ENCODE results near the gene OVOL1. TPM values are rescaled to one million over a fixed set of nuclear protein-coding genes. Genes with fewer than 3 reads are reported as not detected.

Gene OVOL1
- total RNA-seq, 2 experiments from 2014 or later = 0.20 to 0.52 TPM

DNA sequence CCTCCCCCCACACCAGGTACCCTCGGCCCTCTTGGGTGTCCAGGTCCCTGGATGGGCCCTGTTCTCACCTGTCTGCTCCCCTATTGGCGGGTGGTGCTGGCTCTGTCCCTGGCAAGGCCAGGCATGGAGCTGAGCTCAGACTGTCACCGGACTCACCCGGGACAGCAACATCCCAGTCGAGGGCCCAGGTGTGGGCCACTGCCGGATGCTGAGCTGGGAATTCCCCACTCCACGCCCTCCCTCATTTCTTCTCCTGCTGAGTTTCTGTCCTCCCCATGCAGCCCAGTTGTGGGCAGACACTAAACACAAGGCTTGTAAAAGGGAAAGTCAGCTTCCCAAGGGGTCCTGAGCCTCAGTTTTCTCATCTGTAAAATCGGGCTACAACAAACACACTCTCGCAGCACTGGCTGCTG lies 4.0 kb upstream of the OVOL1 start:
- DNase-seq (no peak), ATAC-seq (ENCODE audit: poor library complexity) (no peak)
- Mint-ChIP-seq H3K27ac (no peak overlapping the region), H3K9me3 (no peaks in the 10 kb centered on the region), H3K4me3 (peak overlapping the region; percentile 83), H3K36me3 (ENCODE audit: low read depth) (peaks cover 8% of the 10 kb centered on the region), H3K4me1 (ENCODE audit: low read depth) (peaks cover 18% of the 10 kb centered on the region), H3K27me3 (peaks cover 27% of the 10 kb centered on the region)
- Histone ChIP-seq H3K9me3 (ENCODE audit: control insufficient read depth in 1 of 2, insufficient read depth in 1 of 2, low read length in 2 of 2) (peaks cover 0 to 3% of the 10 kb centered on the region in 2 experiments), H3K27me3 (ENCODE audit: control insufficient read depth in 1 of 2, insufficient read depth in 2 of 2, low read length in 2 of 2) (peaks cover 14 to 17% of the 10 kb centered on the region in 2 experiments), H3K4me1 (ENCODE audit: insufficient read depth, low read length) (peaks cover 61% of the 10 kb centered on the region), H3K27ac (ENCODE audit: low read depth in 1 of 2, low read length in 2 of 2) (no peak overlapping the region), H3K36me3 (ENCODE audit: insufficient read depth, low read length) (peaks cover 14% of the 10 kb centered on the region), H3K4me3 (ENCODE audit: low read length) (no peak overlapping the region)
- ChIA-PET POLR2A (no interaction called here), CTCF (interaction anchor here (0.7 to 1.4 kb wide), 3 partner anchors 13 to 102 kb away, joined by 3 to 4 read pairs (median 3); no protein-coding TSS in a partner anchor)
- TF ChIP-seq, protein P1, sequence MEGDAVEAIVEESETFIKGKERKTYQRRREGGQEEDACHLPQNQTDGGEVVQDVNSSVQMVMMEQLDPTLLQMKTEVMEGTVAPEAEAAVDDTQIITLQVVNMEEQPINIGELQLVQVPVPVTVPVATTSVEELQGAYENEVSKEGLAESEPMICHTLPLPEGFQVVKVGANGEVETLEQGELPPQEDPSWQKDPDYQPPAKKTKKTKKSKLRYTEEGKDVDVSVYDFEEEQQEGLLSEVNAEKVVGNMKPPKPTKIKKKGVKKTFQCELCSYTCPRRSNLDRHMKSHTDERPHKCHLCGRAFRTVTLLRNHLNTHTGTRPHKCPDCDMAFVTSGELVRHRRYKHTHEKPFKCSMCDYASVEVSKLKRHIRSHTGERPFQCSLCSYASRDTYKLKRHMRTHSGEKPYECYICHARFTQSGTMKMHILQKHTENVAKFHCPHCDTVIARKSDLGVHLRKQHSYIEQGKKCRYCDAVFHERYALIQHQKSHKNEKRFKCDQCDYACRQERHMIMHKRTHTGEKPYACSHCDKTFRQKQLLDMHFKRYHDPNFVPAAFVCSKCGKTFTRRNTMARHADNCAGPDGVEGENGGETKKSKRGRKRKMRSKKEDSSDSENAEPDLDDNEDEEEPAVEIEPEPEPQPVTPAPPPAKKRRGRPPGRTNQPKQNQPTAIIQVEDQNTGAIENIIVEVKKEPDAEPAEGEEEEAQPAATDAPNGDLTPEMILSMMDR (IDR thresholded peaks at IDR 0.05) = no peak
- intact Hi-C loops (cut with DNase I, micrococcal nuclease) = no loop called here

DNA sequence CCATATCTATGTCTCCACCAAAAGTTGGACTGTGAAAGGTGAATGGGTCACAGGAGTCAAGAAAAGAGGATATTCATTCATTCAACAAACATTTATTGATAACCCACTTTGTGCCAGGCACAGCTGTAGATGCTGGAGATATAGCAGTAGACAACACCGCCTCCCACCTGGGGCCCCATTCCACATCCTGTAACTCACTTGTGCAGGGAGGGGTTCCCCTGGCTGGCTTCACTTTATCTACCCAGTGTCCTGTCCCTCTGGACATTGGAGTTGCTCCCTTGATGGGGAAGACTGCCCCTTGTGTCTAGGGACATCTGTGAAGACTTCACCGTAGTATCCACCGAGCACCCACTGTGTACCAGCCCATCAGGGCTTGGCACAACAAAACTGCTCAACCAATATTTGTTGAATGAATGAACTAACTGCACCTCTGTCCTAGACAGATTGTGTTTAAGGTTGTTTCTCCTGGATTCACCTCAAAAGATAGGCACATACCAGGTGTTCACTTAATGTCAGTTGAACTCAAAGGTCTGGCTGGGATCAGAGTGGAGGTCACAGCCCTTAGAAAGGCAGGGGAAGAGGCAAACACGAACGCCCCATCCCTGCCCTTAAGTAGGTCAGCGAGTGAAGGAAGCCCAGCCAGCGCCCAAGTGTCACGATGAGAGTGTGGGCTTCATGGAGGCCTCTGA lies 1.4 kb upstream of the OVOL1 start:
- Histone ChIP-seq H3K9me3 (ENCODE audit: control insufficient read depth in 1 of 2, insufficient read depth in 1 of 2, low read length in 2 of 2) (peaks cover 0 to 9% of the 10 kb centered on the region in 2 experiments), H3K4me3 (ENCODE audit: low read length) (no peak overlapping the region), H3K27me3 (ENCODE audit: control insufficient read depth in 1 of 2, insufficient read depth in 2 of 2, low read length in 2 of 2) (peaks cover 37 to 41% of the 10 kb centered on the region in 2 experiments), H3K27ac (ENCODE audit: low read depth in 1 of 2, low read length in 2 of 2) (no peak overlapping the region), H3K4me1 (ENCODE audit: insufficient read depth, low read length) (peaks cover 45% of the 10 kb centered on the region), H3K36me3 (ENCODE audit: insufficient read depth, low read length) (no peaks in the 10 kb centered on the region)
- intact Hi-C loops (cut with DNase I, micrococcal nuclease) = no loop called here
- Mint-ChIP-seq H3K4me3 (peak overlapping the region; percentile 58), H3K27ac (no peak overlapping the region), H3K27me3 (peaks cover 51% of the 10 kb centered on the region), H3K9me3 (no peaks in the 10 kb centered on the region), H3K36me3 (ENCODE audit: low read depth) (no peaks in the 10 kb centered on the region), H3K4me1 (ENCODE audit: low read depth) (peaks cover 24% of the 10 kb centered on the region)
- ChIA-PET POLR2A (interaction anchor here (0.7 kb wide), 1 partner anchor 65 kb away, joined by 3 read pairs; the partner anchor contains the start of gene RNASEH2C), CTCF (interaction anchor here (1.2 kb wide), 1 partner anchor 32 kb away, joined by 4 read pairs; no protein-coding TSS in a partner anchor)
- DNase-seq = peak in 1 of 14 experiments; percentile 20
- ATAC-seq (ENCODE audit: poor library complexity) = no peak
- TF ChIP-seq, protein P1 (IDR thresholded peaks at IDR 0.05) = no peak

DNA sequence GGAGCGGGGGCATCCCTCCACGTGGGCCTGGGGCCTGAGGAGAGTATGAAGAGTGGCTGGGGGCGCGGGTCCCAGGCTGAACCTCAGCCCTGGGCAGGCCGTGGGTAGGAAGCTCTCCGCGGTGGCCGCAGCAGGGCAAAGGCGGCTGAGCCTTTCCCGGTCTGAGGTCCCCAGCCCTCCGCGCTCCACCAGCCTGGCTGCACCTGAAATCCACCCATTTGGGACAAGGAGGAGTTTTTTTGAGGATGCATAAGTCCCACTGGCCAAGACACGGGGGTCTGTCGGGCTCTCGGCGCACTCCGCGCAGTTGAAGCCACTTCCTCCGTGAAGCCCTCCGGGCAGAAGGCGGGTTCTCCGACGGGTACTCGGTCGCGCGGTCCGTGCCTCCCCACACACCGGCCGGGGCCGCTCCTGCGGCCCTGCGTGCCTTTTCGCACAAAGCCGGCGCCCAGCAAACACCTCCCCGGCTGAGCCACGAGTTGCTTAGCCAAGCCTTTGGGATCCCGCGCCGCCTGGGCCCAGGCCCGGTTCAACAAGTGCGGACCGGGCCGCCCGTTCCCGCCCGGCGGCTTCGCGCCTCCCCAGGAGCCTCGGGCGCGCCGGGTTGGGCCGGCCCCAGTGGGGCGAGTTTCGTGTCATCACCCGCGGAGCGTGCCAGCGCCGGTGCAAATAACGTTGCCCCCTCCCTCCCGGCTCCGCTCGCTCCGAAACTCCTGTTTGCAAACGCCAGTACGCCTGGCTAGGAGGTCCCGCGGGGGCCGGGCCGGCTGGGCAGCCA lies 666 bp upstream of the OVOL1 start:
- ATAC-seq (ENCODE audit: poor library complexity) = peak; percentile 22
- H3K27me3 ChIP-seq (ENCODE audit: control insufficient read depth in 1 of 2, insufficient read depth in 2 of 2, low read length in 2 of 2) = peaks cover 42 to 47% of the 10 kb centered on the region in 2 experiments

More for the DNA sequence above, 666 bp upstream of the OVOL1 start:
- intact Hi-C loops (cut with DNase I, micrococcal nuclease) = no loop called here
- ChIA-PET CTCF (no interaction called here), POLR2A (no interaction called here)
- TF ChIP-seq, protein P1 (IDR thresholded peaks at IDR 0.05) = no peak
- H3K36me3 ChIP-seq (ENCODE audit: insufficient read depth, low read length) = no peaks in the 10 kb centered on the region
- peaks cover 24% of the 10 kb centered on the region for H3K4me1 Mint-ChIP-seq (ENCODE audit: low read depth)
- H3K27ac Mint-ChIP-seq = no peak overlapping the region
- no peaks in the 10 kb centered on the region for H3K9me3 Mint-ChIP-seq
- peaks cover 58% of the 10 kb centered on the region for H3K27me3 Mint-ChIP-seq
- peaks cover 47% of the 10 kb centered on the region for H3K4me1 ChIP-seq (ENCODE audit: insufficient read depth, low read length)
- peaks cover 0 to 14% of the 10 kb centered on the region in 2 experiments for H3K9me3 ChIP-seq (ENCODE audit: control insufficient read depth in 1 of 2, insufficient read depth in 1 of 2, low read length in 2 of 2)
- no peak overlapping the region for H3K27ac ChIP-seq (ENCODE audit: low read depth in 1 of 2, low read length in 2 of 2)
- no peak overlapping the region for H3K4me3 ChIP-seq (ENCODE audit: low read length)
- peak overlapping the region; percentile 58 for H3K4me3 Mint-ChIP-seq
- peak in 3 of 14 experiments; percentile 33 to 57 (median 54) for DNase-seq
- no peaks in the 10 kb centered on the region for H3K36me3 Mint-ChIP-seq (ENCODE audit: low read depth)

Data from CD4-positive, alpha-beta T cell (primary cell).